Measurements from ENCODE around the gene ACADS. TPM values are rescaled to one million over a fixed set of nuclear protein-coding genes. Genes with fewer than 3 reads are reported as not detected.

The ACADS gene
- total RNA-seq, 1 experiment from 2014 or later = 15.9 TPM

GRCh38 chr12:120784804-120785203 is 59.2 kb downstream of the ACADS start:
- Histone ChIP-seq H3K9me3 (ENCODE audit: control insufficient read depth, insufficient read depth, low read depth, low read length) (no peaks in the 10 kb centered on the region), H3K36me3 (ENCODE audit: control insufficient read depth, insufficient read depth, low read length) (peaks cover 4% of the 10 kb centered on the region; the same call in 1 of the 2 replicates), H3K27me3 (ENCODE audit: control insufficient read depth, insufficient read depth, low read length) (no peaks in the 10 kb centered on the region), H3K27ac (ENCODE audit: low read length) (no peak overlapping the region), H3K4me1 (ENCODE audit: control insufficient read depth, insufficient read depth, low read length) (no peaks in the 10 kb centered on the region), H3K4me3 (ENCODE audit: low read depth in 2 of 2, low read length in 2 of 2) (no peak overlapping the region)
- BruUV-seq (replicated peaks) = no TSS peak
- no peak for ATAC-seq
- in situ Hi-C loops (cut with HindIII; ENCODE audit: low pct_unique_long_range_greater_than_20kb, low sequenced_read_pairs) (no loop called here), intact Hi-C loops (cut with micrococcal nuclease; ENCODE audit: unreplicated experiment) (no loop called here)
- DNase-seq (ENCODE audit: low read depth, low spot score) = no peak
- ChIA-PET CTCF (no interaction called here), POLR2A (interaction anchor here (0.7 kb wide), 1 partner anchor 812 kb away, joined by 3 read pairs; no protein-coding TSS in a partner anchor)
- TF ChIP-seq TCF7L2 (IDR thresholded peaks at IDR 0.05; ENCODE audit: low read depth, low read length) (no peak), SIN3A (IDR thresholded peaks at IDR 0.05; ENCODE audit: borderline replicate concordance, insufficient read depth, low read depth, low read length) (no peak), CTCF (IDR thresholded peaks at IDR 0.05) (no peak)

GRCh38 chr12:120787889-120788288 is 62.3 kb downstream of the ACADS start:
- ATAC-seq (no peak), DNase-seq (ENCODE audit: low read depth, low spot score) (no peak)
- ChIA-PET CTCF (no interaction called here), POLR2A (no interaction called here)
- Histone ChIP-seq H3K4me3 (ENCODE audit: low read depth in 2 of 2, low read length in 2 of 2) (no peak overlapping the region), H3K27ac (ENCODE audit: low read length) (no peak overlapping the region), H3K9me3 (ENCODE audit: control insufficient read depth, insufficient read depth, low read depth, low read length) (no peaks in the 10 kb centered on the region), H3K4me1 (ENCODE audit: control insufficient read depth, insufficient read depth, low read length) (no peaks in the 10 kb centered on the region), H3K36me3 (ENCODE audit: control insufficient read depth, insufficient read depth, low read length) (no peaks in the 10 kb centered on the region), H3K27me3 (ENCODE audit: control insufficient read depth, insufficient read depth, low read length) (no peaks in the 10 kb centered on the region)
- in situ Hi-C loops (cut with HindIII; ENCODE audit: low pct_unique_long_range_greater_than_20kb, low sequenced_read_pairs) = no loop called here
- TF ChIP-seq TCF7L2 (IDR thresholded peaks at IDR 0.05; ENCODE audit: low read depth, low read length) (no peak), CTCF (IDR thresholded peaks at IDR 0.05) (no peak), POLR2AphosphoS5 (IDR thresholded peaks at IDR 0.05; ENCODE audit: low read depth, low read length) (no peak), REST (IDR thresholded peaks at IDR 0.05; ENCODE audit: insufficient read depth in 1 of 2, low read depth in 2 of 2, low read length in 1 of 2) (no peak), SIN3A (IDR thresholded peaks at IDR 0.05; ENCODE audit: borderline replicate concordance, insufficient read depth, low read depth, low read length) (no peak)
- intact Hi-C loops (cut with micrococcal nuclease; ENCODE audit: unreplicated experiment) = no loop called here
- no TSS peak for BruUV-seq (replicated peaks)

Other genes with a start within 250 kb of the ACADS start
- gene DYNLL1, start 229.7 kb upstream of the ACADS start, total RNA-seq (2021; ENCODE audit: unreplicated experiment) = 482 TPM
- 42.9 TPM for gene COQ5, start 196.7 kb upstream of the ACADS start, total RNA-seq (2021; ENCODE audit: unreplicated experiment)
- 177 TPM for gene RNF10, start 191.5 kb upstream of the ACADS start, total RNA-seq (2021; ENCODE audit: unreplicated experiment)
- gene POP5, start 144.4 kb upstream of the ACADS start, total RNA-seq (2021; ENCODE audit: unreplicated experiment) = 43.7 TPM
- gene CABP1, start 85.2 kb upstream of the ACADS start, total RNA-seq (2021; ENCODE audit: unreplicated experiment) = not detected
- gene MLEC, start 38.7 kb upstream of the ACADS start, total RNA-seq (2021; ENCODE audit: unreplicated experiment) = 171 TPM
- gene UNC119B, start 15.4 kb upstream of the ACADS start, total RNA-seq (2021; ENCODE audit: unreplicated experiment) = 26.0 TPM
- gene SPPL3, start 178.5 kb downstream of the ACADS start, total RNA-seq (2021; ENCODE audit: unreplicated experiment) = 51.1 TPM